GM12878 (cell line): ENCODE data around the gene TIMM17B. TPM values are rescaled to one million over a fixed set of nuclear protein-coding genes. Genes with fewer than 3 reads are reported as not detected.

Experiments
- ATAC-seq: fragments of 200-7000 bp; cut with Tn5 transposase; 3 replicates; pipeline ENCODE4 v1.9.1; 2020; ENCODE audit warnings: mild to moderate bottlenecking, moderate library complexity
- BruUV-seq: library from RNA; stranded (reverse); fragments of 400-500 nt; replicated peaks from 2 replicates; lab custom pipeline; 2021; lab: Mats Ljungman, UMichigan
- CTCF ChIA-PET: fragments of 300-600 bp; sonication (Branson Sonifier 250); formaldehyde crosslinking; extraction: SDS; loops from one replicate; lab custom pipeline; 2021; ENCODE audit warnings: inconsistent platforms; lab: Yijun Ruan, JAX
- POLR2A ChIA-PET: fragments of 350-600 bp; formaldehyde crosslinking; extraction: SDS; loops from one replicate; lab custom pipeline; 2021; ENCODE audit warnings: inconsistent platforms; lab: Charles Lee
- RAD21 ChIA-PET: fragments of 300-600 bp; sonication (Branson Sonifier 250); formaldehyde crosslinking; loops from one replicate; lab custom pipeline; 2023; ENCODE audit warnings: antibody characterized with exemption; ENCODE audit not compliant: unreplicated experiment; lab: Charles Lee
- SMC1A ChIA-PET: fragments of 300-600 bp; sonication (Branson Sonifier 250); formaldehyde crosslinking; loops from one replicate; lab custom pipeline; 2023; ENCODE audit not compliant: unreplicated experiment, uncharacterized antibody; lab: Charles Lee
- DNase-seq: peaks from one replicate; pipeline ENCODE4 v3.0.0-alpha.2; 2011; ENCODE audit warnings: low read depth, low spot score
- FAIRE-seq: peaks from 3 replicates; lab custom pipeline; 2011; peaks lifted over from hg19 to GRCh38; lab: Jason Lieb, UNC
- H2AFZ ChIP-seq: 2 replicates; pipeline ENCODE4 v1.6.0; 2011; ENCODE audit warnings: low read depth, low read length, control low read depth; ENCODE audit not compliant: control insufficient read depth
- H3K27ac ChIP-seq: 2 replicates; pipeline ENCODE4 v1.5.1; 2011; ENCODE audit warnings: control low read depth; ENCODE audit not compliant: control insufficient read depth, insufficient read depth
- H3K27me3 ChIP-seq, 2 experiments: replicated peaks in 1 of 2; 2 replicates each; pipeline versions ENCODE4 v1.6.0 to v1.6.1; 2011; ENCODE audit warnings: low read length in 1 of 2; ENCODE audit not compliant: control insufficient read depth in 2 of 2, insufficient read depth in 2 of 2
- H3K36me3 ChIP-seq, 2 experiments: 2 replicates each; pipeline ENCODE4 v1.5.1; 2011; ENCODE audit warnings: low read length in 1 of 2; ENCODE audit not compliant: control insufficient read depth in 2 of 2, insufficient read depth in 2 of 2
- H3K4me1 ChIP-seq: 2 replicates; pipeline ENCODE4 v1.6.1; 2011; ENCODE audit warnings: mild to moderate bottlenecking, low read length, moderate library complexity, mixed read lengths; ENCODE audit not compliant: control insufficient read depth, insufficient read depth
- H3K4me2 ChIP-seq: 2 replicates; pipeline ENCODE4 v1.6.0; 2011; ENCODE audit warnings: control low read depth; ENCODE audit not compliant: control insufficient read depth, insufficient read depth
- H3K4me3 ChIP-seq: fragments of 200-600 bp; sonication (generic); 2 replicates; pipeline ENCODE4 v1.5.1; 2016
- H3K79me2 ChIP-seq: 2 replicates; pipeline ENCODE4 v1.6.0; 2011; ENCODE audit warnings: low read length; ENCODE audit not compliant: control insufficient read depth, insufficient read depth
- H3K9ac ChIP-seq: 2 replicates; pipeline ENCODE4 v1.8.0; 2011; ENCODE audit warnings: low read length, control low read depth, mixed read lengths; ENCODE audit not compliant: control insufficient read depth, insufficient read depth
- H3K9me3 ChIP-seq: replicated peaks from 3 replicates; pipeline ENCODE4 v1.5.1; 2011; ENCODE audit warnings: mild to moderate bottlenecking, low read length; ENCODE audit not compliant: control insufficient read depth, insufficient read depth
- H4K20me1 ChIP-seq: 2 replicates; pipeline ENCODE4 v1.6.0; 2011; ENCODE audit not compliant: control insufficient read depth, insufficient read depth
- whole genome bisulfite sequencing: methylation state at CpG from one replicate; pipeline ENCODE4 v1.1.6; 2016; ENCODE audit warnings: low lambda C conversion rate; ENCODE audit not compliant: insufficient replicate concordance, insufficient coverage; ENCODE audit errors: missing lambda C conversion rate; 5-methylcytosine and 5-hydroxymethylcytosine counted together
- in situ Hi-C: fragments of 300-500 bp; cut with MboI; formaldehyde crosslinking; loops from 9 replicates; pipeline ENCODE4 v1.14.3; 2018; ENCODE audit warnings: mixed read lengths
- intact Hi-C: fragments of 100-400 bp; cut with micrococcal nuclease; formaldehyde crosslinking; loops from one replicate; pipeline ENCODE4 v1.14.2; 2022; ENCODE audit not compliant: unreplicated experiment
- polyA plus RNA-seq, 11 experiments: library from polyadenylated mRNA; depleted of rRNA in 4 of 11; unstranded in 6 of 11; stranded (reverse) in 5 of 11; fragments of >200 nt; fragmentation: Nextera tagmentation in 4 of 11; fragmentation: Illumina TruSeq in 1 of 11; extraction: Ambion mirVana in 4 of 11; extraction: Trizol in 1 of 11; gene quantifications; 1 replicate in 1 of 11; 2 replicates in 10 of 11; pipeline versions ENCODE4 v1.2.1 to v1.2.3, GENCODE V29; 2011 to 2016; ENCODE audit warnings: inconsistent platforms in 2 of 11, missing spikeins in 2 of 11, low read depth in 1 of 11
- total RNA-seq, 4 experiments: library from RNA; depleted of rRNA in 3 of 4; stranded (reverse); fragments of >200 nt in 3 of 4; fragmentation: Illumina TruSeq in 1 of 4; extraction: Trizol in 1 of 4; gene quantifications; 2 replicates each; pipeline versions ENCODE4 v1.2.1 to v1.2.3, GENCODE V29; 2013 to 2021
- TF ChIP-seq, protein P1 (sequence below): fragments of 450-650 bp; IDR thresholded peaks from 2 replicates; pipeline ENCODE4 v1.6.1; 2014; ENCODE audit warnings: mild to moderate bottlenecking

The TIMM17B gene
- total and polyA plus RNA-seq, 10 of the 15 experiments (the other 5 are each of a cell fraction or from before 2014, with no cell fraction given): 4.5 to 88.7 (median 47.5) TPM

DNA sequence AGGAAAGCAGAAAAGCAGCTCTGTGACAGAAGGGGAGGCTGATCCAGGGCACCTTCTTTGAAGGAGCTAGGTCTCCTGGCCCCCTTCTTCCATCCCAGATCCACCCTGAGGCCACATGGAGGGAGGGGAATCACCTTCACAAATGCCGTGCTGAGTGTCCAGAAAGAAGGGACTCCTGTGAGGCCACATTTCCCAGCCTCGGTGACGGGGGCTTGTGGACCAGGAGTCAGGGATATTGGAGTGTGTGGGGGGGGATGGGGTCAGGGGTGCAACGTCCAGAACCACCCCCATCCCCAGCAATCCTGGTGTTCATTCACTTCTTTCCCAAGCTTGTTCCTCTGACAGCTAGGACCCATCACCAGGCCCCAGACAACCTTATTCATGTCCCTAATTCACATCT, 4.7 kb downstream of the TIMM17B start:
- intact Hi-C loops (loop anchor here (5.0 to 10.0 kb wide), 2 partner anchors 246 to 418 kb away; partner anchors contain the start of genes FTSJ1 and SLC38A5), in situ Hi-C loops (no loop called here)
- Histone ChIP-seq H3K27me3 (no peaks in the 10 kb centered on the region), H3K4me3 (no peak overlapping the region), H4K20me1 (no peaks in the 10 kb centered on the region), H3K79me2 (peaks cover 11% of the 10 kb centered on the region), H3K4me2 (no peak overlapping the region), H3K9me3 (no peaks in the 10 kb centered on the region; the same call in 2 of the 3 replicates)
- ChIA-PET CTCF (interaction anchor here (0.9 to 2.1 kb wide), 3 partner anchors 8 to 151 kb away, joined by 3 to 8 read pairs (median 3); partner anchors contain the start of gene TFE3), POLR2A (interaction anchor here (0.8 kb wide), 1 partner anchor 19 kb away, joined by 3 read pairs; no protein-coding TSS in a partner anchor), SMC1A (interaction anchor here (1.3 to 2.0 kb wide), 3 partner anchors 11 to 149 kb away, joined by 3 to 5 read pairs (median 4); no protein-coding TSS in a partner anchor)
- DNase-seq: no peak
- ATAC-seq: no peak
- FAIRE-seq: no peak
- TF ChIP-seq, protein P1, sequence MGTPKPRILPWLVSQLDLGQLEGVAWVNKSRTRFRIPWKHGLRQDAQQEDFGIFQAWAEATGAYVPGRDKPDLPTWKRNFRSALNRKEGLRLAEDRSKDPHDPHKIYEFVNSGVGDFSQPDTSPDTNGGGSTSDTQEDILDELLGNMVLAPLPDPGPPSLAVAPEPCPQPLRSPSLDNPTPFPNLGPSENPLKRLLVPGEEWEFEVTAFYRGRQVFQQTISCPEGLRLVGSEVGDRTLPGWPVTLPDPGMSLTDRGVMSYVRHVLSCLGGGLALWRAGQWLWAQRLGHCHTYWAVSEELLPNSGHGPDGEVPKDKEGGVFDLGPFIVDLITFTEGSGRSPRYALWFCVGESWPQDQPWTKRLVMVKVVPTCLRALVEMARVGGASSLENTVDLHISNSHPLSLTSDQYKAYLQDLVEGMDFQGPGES: no peak
- TF ChIP-seq, all 136 proteins: peak for 0
- RAD21 ChIA-PET: no interaction called here
- Histone ChIP-seq H3K9ac (no peak overlapping the region), H3K4me1 (no peaks in the 10 kb centered on the region), H2AFZ (no peak overlapping the region), H3K36me3 (no peaks in the 10 kb centered on the region), H3K27ac (no peak overlapping the region)
- WGBS: 66% methylated on average over 4 of the region's 4 CpGs
- BruUV-seq: no TSS peak
